A673 (cell line): ENCODE results near the gene MAP3K1. TPM values are rescaled to one million over a fixed set of nuclear protein-coding genes. Genes with fewer than 3 reads are reported as not detected.

Experiments used
- BruUV-seq: library from RNA; stranded (reverse); fragments of 400-500 nt; replicated peaks from 2 replicates; lab custom pipeline; 2021; lab: Mats Ljungman, UMichigan
- CTCF ChIA-PET: fragments of 300-600 bp; sonication (Branson Sonifier 250); formaldehyde crosslinking; loops from one replicate; lab custom pipeline; 2022; ENCODE audit warnings: antibody characterized with exemption; lab: Charles Lee
- POLR2A ChIA-PET: fragments of 300-600 bp; sonication (Branson Sonifier 250); formaldehyde crosslinking; loops from one replicate; lab custom pipeline; 2022; ENCODE audit warnings: antibody characterized with exemption; ENCODE audit not compliant: low non-redundant PET; lab: Charles Lee
- DNase-seq: peaks from one replicate; pipeline ENCODE4 v3.0.0-alpha.2; 2015; ENCODE audit warnings: low spot score
- H3K27ac ChIP-seq: fragments of 200-600 bp; sonication (generic); 2 replicates; pipeline ENCODE4 v1.5.1; 2016; ENCODE audit warnings: mixed run types, low read depth, mild to moderate bottlenecking, mixed read lengths, antibody characterized with exemption, low read length; ENCODE audit not compliant: poor library complexity, severe bottlenecking
- H3K27me3 ChIP-seq: fragments of 200-600 bp; sonication (generic); replicated peaks from 2 replicates; pipeline ENCODE4 v1.6.1; 2017; ENCODE audit warnings: mixed run types, low read depth, mild to moderate bottlenecking, mixed read lengths, antibody characterized with exemption, low read length; ENCODE audit not compliant: insufficient read depth, poor library complexity
- H3K36me3 ChIP-seq: fragments of 200-600 bp; sonication (generic); 2 replicates; pipeline ENCODE4 v1.6.1; 2016; ENCODE audit warnings: mixed run types, mild to moderate bottlenecking, mixed read lengths, antibody characterized with exemption, low read length; ENCODE audit not compliant: insufficient read depth, poor library complexity, severe bottlenecking
- H3K4me1 ChIP-seq: fragments of 200-600 bp; sonication (generic); 2 replicates; pipeline ENCODE4 v1.6.1; 2017; ENCODE audit warnings: mixed run types, mild to moderate bottlenecking, mixed read lengths, antibody characterized with exemption, low read length; ENCODE audit not compliant: insufficient read depth, poor library complexity, severe bottlenecking
- H3K4me3 ChIP-seq: fragments of 200-600 bp; sonication (generic); 2 replicates; pipeline ENCODE4 v1.5.1; 2016; ENCODE audit warnings: low read depth, mixed run types, mild to moderate bottlenecking, mixed read lengths, low read length; ENCODE audit not compliant: poor library complexity, severe bottlenecking
- H3K9me3 ChIP-seq: fragments of 200-600 bp; sonication (generic); 2 replicates; pipeline ENCODE4 v1.6.1; 2016; ENCODE audit warnings: mixed run types, low read depth, mild to moderate bottlenecking, mixed read lengths, antibody characterized with exemption, low read length; ENCODE audit not compliant: poor library complexity, severe bottlenecking
- EZH2 ChIP-seq: fragments of 200-600 bp; sonication (generic); IDR thresholded peaks from 2 replicates; pipeline ENCODE4 v1.6.1; 2017; ENCODE audit warnings: borderline replicate concordance, low read depth, mild to moderate bottlenecking, mixed read lengths, antibody characterized with exemption, low read length; ENCODE audit not compliant: poor library complexity, severe bottlenecking
- intact Hi-C: fragments of 100-400 bp; cut with micrococcal nuclease; formaldehyde crosslinking; loops from one replicate; pipeline ENCODE4 v1.10.0; 2022; ENCODE audit not compliant: unreplicated experiment
- total RNA-seq: library from RNA; stranded (reverse); gene quantifications from 2 replicates; pipeline ENCODE4 v1.2.3, GENCODE V29; 2021
- TF ChIP-seq, protein P1 (sequence below): fragments of 300-800, 200-600 bp; sonication (generic); conservative IDR thresholded peaks from 2 replicates; pipeline ENCODE4 v1.5.1; 2017; ENCODE audit warnings: low read depth, mild to moderate bottlenecking, antibody characterized with exemption, low read length, moderate library complexity, mixed read lengths

The MAP3K1 gene
- total RNA-seq, 1 experiment from 2014 or later, result 7.2 TPM

DNA sequence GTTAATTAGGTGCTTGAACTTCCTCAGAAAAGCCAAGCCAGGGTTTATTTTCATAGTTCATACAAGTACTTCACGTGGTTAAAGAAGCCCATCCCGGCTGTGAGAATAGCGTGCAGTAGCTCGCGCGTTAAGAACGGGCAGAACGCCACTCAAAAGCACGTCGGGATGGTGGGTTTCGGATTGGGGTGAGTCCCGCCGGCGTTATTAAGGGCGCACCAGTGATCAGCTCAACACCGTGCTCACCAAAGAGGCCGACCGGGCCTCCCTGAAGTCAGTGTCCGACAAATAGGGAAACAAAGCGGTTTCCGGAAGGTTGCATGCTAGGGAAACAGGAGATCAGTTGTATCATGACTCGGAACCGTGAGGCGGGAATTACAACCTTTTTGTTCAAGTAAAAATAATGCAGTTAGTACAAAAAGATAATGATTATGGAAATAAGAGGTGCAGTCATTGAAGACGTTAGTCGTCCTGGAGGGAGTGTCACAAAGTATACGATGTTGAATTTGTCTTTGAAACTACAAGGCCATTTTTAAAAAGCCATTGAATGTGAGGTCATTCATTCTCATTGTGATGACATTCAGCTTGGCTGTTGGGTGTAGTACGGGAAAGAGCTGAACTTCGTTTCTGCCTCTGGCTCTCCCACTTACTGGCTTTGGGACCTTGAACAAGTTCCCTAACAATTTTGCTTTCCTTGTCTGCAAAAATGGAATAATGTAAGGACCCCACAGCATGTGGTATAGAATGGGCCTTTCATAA lies 95.0 kb downstream of the MAP3K1 start:
- peak; percentile 30 for DNase-seq
- TF ChIP-seq, protein P1, sequence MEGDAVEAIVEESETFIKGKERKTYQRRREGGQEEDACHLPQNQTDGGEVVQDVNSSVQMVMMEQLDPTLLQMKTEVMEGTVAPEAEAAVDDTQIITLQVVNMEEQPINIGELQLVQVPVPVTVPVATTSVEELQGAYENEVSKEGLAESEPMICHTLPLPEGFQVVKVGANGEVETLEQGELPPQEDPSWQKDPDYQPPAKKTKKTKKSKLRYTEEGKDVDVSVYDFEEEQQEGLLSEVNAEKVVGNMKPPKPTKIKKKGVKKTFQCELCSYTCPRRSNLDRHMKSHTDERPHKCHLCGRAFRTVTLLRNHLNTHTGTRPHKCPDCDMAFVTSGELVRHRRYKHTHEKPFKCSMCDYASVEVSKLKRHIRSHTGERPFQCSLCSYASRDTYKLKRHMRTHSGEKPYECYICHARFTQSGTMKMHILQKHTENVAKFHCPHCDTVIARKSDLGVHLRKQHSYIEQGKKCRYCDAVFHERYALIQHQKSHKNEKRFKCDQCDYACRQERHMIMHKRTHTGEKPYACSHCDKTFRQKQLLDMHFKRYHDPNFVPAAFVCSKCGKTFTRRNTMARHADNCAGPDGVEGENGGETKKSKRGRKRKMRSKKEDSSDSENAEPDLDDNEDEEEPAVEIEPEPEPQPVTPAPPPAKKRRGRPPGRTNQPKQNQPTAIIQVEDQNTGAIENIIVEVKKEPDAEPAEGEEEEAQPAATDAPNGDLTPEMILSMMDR, result no peak
- TF ChIP-seq EZH2, result no peak

GRCh38 chr5:56913766-56914165 lies 98.4 kb downstream of the MAP3K1 start:
- TF ChIP-seq, protein P1, result no peak
- no peak for TF ChIP-seq EZH2
- ChIA-PET CTCF (no interaction called here), POLR2A (no interaction called here)
- Histone ChIP-seq H3K36me3 (no peaks in the 10 kb centered on the region), H3K4me1 (no peaks in the 10 kb centered on the region), H3K9me3 (no peaks in the 10 kb centered on the region), H3K27ac (no peak overlapping the region), H3K4me3 (no peak overlapping the region), H3K27me3 (no peaks in the 10 kb centered on the region)
- DNase-seq, result no peak
- BruUV-seq, result no TSS peak
- intact Hi-C loops, result loop anchor here (5.0 kb wide), 1 partner anchor 34 kb away; no protein-coding TSS in a partner anchor

More for the DNA sequence above, 95.0 kb downstream of the MAP3K1 start:
- ChIA-PET CTCF (no interaction called here), POLR2A (no interaction called here)
- H3K36me3 ChIP-seq, result no peaks in the 10 kb centered on the region
- BruUV-seq, result TSS peak; percentile 84
- no peaks in the 10 kb centered on the region for H3K27me3 ChIP-seq
- intact Hi-C loops, result loop anchor here (2.0 to 5.0 kb wide), 2 partner anchors 37 to 262 kb away; no protein-coding TSS in a partner anchor
- no peaks in the 10 kb centered on the region for H3K9me3 ChIP-seq
- H3K27ac ChIP-seq, result peak overlapping the region; percentile 89
- H3K4me3 ChIP-seq, result peak overlapping the region; percentile 60
- H3K4me1 ChIP-seq, result no peaks in the 10 kb centered on the region

DNA sequence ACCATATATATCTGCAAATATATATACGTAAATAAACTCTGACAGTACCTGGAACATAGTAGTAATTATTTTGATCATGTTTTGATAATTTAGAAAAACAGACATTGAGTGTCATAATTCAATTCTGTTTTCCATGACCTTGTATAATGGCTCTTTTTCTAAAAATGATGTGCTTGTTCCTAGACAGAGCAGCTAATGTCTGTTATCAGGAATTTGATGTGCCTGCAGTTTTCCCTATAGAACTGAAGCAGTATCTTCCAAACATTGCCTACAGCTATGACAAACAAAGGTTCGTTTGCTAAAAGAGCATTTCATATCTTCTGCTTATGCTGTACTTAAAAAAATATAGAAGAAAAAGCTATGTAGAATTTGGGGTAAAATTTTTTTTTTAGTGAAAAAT lies 99.3 kb downstream of the MAP3K1 start:
- no TSS peak for BruUV-seq
- Histone ChIP-seq H3K36me3 (no peaks in the 10 kb centered on the region), H3K27ac (no peak overlapping the region), H3K4me1 (no peaks in the 10 kb centered on the region), H3K27me3 (no peaks in the 10 kb centered on the region), H3K4me3 (no peak overlapping the region), H3K9me3 (no peaks in the 10 kb centered on the region)
- ChIA-PET POLR2A (no interaction called here), CTCF (no interaction called here)
- intact Hi-C loops, result loop anchor here (5.0 kb wide), 1 partner anchor 33 kb away; no protein-coding TSS in a partner anchor
- no peak for DNase-seq
- TF ChIP-seq, protein P1, result no peak
- TF ChIP-seq EZH2, result no peak
